ENCODE data around the gene MSMB. TPM values are rescaled to one million over a fixed set of nuclear protein-coding genes. Genes with fewer than 3 reads are reported as not detected.
A peak's percentile ranks its signal among the peaks of the same experiment; 100 is the strongest.
"Not testable (repeated sequence)": the region's sequence is repeated elsewhere in the genome, so short reads cannot be mapped to it uniquely, and the experiment has no call there.

Gene MSMB
- total and polyA plus RNA-seq, 8 donors = 0.84 TPM; not detected in 7

DNA sequence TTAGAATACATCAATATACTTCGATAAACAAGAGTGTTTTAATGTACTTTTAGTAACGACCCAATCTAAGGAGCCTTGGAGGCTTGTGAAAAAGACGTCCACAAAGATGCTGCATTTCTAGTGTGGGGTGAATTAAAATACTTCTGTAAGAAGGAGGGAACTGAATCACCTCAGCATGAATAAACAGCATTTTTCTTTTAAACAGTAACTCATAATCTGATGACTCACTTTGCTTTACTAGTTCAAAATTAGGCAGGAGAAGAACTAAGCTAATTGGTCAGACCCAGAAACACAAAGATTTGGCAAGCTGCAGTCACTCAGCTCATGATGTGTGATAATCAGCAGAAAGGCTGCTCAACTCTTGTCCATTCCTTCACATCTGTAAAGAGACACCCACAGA, 39.9 kb downstream of the MSMB start:
- Histone ChIP-seq H3K9me3 (no peaks in the 10 kb centered on the region), H3K4me1 (no peaks in the 10 kb centered on the region), H3K36me3 (peaks cover 0 to 74% (median 19%) of the 10 kb centered on the region in 3 donors), H3K27me3 (no peaks in the 10 kb centered on the region), H3K4me3 (no peak overlapping the region), H3K27ac (no peak overlapping the region)
- DNase-seq (no peak), ATAC-seq (peak in 1 of 4 donors; percentile 17), FAIRE-seq (no peak)
- intact Hi-C loops (cut with DNase I) = no loop called here
- TF ChIP-seq, protein P1, sequence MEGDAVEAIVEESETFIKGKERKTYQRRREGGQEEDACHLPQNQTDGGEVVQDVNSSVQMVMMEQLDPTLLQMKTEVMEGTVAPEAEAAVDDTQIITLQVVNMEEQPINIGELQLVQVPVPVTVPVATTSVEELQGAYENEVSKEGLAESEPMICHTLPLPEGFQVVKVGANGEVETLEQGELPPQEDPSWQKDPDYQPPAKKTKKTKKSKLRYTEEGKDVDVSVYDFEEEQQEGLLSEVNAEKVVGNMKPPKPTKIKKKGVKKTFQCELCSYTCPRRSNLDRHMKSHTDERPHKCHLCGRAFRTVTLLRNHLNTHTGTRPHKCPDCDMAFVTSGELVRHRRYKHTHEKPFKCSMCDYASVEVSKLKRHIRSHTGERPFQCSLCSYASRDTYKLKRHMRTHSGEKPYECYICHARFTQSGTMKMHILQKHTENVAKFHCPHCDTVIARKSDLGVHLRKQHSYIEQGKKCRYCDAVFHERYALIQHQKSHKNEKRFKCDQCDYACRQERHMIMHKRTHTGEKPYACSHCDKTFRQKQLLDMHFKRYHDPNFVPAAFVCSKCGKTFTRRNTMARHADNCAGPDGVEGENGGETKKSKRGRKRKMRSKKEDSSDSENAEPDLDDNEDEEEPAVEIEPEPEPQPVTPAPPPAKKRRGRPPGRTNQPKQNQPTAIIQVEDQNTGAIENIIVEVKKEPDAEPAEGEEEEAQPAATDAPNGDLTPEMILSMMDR (IDR thresholded peaks at IDR 0.05) = no peak
- WGBS, 2 donors = 57 to 85% methylated on average over 3 of the region's 3 CpGs

DNA sequence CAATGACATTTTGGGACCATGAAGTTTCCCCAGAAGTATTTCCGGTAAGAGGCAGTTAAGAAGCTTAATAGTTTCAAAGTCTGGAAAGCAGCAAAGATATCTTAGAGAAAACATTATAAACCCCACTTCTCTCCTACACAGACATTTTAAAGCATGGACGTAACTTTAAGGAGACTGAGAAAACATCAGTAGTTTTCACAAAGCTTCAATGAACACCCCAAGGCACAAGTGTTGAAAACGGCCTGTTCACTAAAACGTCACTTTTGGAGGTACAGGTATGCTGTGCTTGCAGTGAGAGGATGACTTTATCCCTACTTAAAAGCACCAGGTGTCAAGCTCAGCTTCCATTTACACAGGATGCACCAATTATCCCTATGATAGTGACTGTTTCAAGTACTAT, 40.7 kb downstream of the MSMB start:
- no peaks in the 10 kb centered on the region for H3K9me3 ChIP-seq
- H3K27me3 ChIP-seq = no peaks in the 10 kb centered on the region
- intact Hi-C loops (cut with DNase I) = no loop called here
- 73 to 83% methylated on average over 4 of the region's 4 CpGs for WGBS, 2 donors
- no peak for DNase-seq
- no peaks in the 10 kb centered on the region for H3K4me1 ChIP-seq
- TF ChIP-seq, protein P1 (IDR thresholded peaks at IDR 0.05) = no peak
- ATAC-seq = no peak
- no peak overlapping the region for H3K27ac ChIP-seq
- no peak for FAIRE-seq
- H3K4me3 ChIP-seq = no peak overlapping the region
- peaks cover 0 to 65% (median 19%) of the 10 kb centered on the region in 3 donors for H3K36me3 ChIP-seq

DNA sequence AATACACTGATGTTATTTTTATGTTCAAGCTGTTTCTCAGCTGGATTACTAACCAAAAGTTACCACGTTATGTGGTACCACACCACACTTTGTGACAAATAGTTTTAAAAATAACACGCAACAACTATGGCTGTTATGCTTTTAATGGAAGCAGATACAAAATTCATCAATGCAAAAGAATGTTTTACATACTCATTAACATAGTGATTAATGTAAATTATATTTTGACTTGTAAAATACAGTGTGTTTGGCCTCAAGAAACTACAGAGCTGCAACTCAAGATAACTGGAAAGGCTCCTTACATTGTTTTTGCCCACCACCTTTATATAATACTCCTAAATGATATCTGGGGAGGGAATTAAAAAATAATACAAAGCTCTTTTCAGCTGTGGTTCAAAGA, 41.1 kb downstream of the MSMB start:
- Histone ChIP-seq H3K36me3 (peaks cover 0 to 62% (median 19%) of the 10 kb centered on the region in 3 donors), H3K4me3 (no peak overlapping the region), H3K4me1 (no peaks in the 10 kb centered on the region), H3K9me3 (no peaks in the 10 kb centered on the region), H3K27me3 (no peaks in the 10 kb centered on the region), H3K27ac (no peak overlapping the region)
- DNase-seq (no peak), ATAC-seq (no peak), FAIRE-seq (no peak)
- TF ChIP-seq, protein P1 (IDR thresholded peaks at IDR 0.05) = no peak
- 95 to 98% methylated on average over 2 of the region's 2 CpGs for WGBS, 2 donors
- intact Hi-C loops (cut with DNase I) = no loop called here

DNA sequence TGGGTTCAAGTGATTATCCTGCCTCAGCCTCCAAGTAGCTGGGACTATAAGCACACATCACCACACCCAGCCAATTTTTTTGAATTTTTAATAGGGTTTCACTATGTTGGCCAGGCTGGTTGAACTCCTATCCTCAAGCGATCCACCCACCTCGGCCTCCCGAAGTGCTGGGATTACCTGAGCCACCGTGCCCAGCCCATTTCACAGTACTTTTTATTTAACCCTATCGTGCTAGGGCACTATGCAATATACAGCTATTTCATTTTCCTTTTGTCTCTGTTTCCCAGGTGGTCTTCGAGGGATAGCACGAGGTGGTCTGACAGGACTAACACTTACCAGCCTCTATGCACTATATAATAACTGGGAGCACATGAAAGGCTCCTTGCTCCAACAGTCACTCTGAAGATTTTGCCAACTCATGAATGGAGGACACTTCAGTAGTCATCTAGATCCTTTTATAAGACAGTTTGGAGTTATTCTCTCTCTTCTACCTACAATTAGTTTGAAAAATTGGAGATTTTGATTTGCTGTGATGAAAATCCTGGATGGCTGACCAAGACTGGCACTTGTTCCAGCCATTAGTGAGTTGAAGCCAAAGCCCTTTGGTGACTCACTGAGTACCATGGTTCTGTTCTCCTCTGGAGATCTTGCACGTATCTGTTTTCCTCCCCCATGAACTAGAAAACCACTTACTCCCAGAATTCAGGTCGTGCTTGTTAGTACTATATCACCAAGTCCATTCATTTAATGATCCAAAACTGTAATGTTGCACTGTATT, 43.0 kb downstream of the MSMB start:
- ATAC-seq = no peak
- no peak for DNase-seq
- Histone ChIP-seq H3K36me3 (peaks cover 0 to 47% (median 9%) of the 10 kb centered on the region in 3 donors), H3K4me3 (no peak overlapping the region), H3K9me3 (no peaks in the 10 kb centered on the region), H3K4me1 (no peaks in the 10 kb centered on the region), H3K27me3 (no peaks in the 10 kb centered on the region), H3K27ac (no peak overlapping the region)
- TF ChIP-seq, protein P1 (IDR thresholded peaks at IDR 0.05) = no peak
- no peak for FAIRE-seq
- WGBS, 2 donors = 84 to 94% methylated on average over 9 of the region's 9 CpGs
- intact Hi-C loops (cut with DNase I) = no loop called here

DNA sequence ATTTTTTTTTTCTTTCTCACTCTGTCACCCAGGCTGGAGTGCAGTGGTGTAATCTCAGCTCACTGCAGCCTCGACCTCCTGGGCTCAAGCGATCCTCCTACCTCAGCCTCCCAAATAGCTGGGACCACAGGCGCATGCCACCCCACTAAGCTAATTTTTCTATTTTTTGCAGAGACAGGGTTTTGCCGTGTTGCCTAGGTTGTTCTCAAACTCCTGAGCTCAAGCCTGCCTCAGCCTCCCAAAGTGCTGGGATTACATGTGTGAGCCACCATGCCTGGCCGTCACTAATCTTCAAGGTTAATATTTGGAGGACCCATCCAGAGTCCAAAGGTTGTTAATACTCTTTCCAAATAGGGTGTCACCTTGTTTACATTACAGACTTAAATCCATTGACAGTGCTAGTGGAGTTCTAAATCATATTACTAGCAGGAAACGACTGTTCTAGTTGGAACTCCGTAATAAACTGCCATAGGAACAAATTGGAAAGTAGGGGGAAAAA, 43.8 kb downstream of the MSMB start:
- intact Hi-C loops (cut with DNase I); H3K4me1 ChIP-seq; DNase-seq; H3K27ac ChIP-seq; FAIRE-seq; H3K27me3 ChIP-seq; H3K4me3 ChIP-seq; H3K9me3 ChIP-seq: not testable (repeated sequence)
- H3K36me3 ChIP-seq = peaks cover 0 to 39% (median 9%) of the 10 kb centered on the region in 3 donors
- WGBS, 2 donors = 75 to 76% methylated on average over 7 of the region's 7 CpGs
- peak in 1 of 4 donors; percentile 39 for ATAC-seq

Data from pancreas (tissue), 10 donors.